ENCODE measurements around the gene PARD3.

Gene PARD3

DNA sequence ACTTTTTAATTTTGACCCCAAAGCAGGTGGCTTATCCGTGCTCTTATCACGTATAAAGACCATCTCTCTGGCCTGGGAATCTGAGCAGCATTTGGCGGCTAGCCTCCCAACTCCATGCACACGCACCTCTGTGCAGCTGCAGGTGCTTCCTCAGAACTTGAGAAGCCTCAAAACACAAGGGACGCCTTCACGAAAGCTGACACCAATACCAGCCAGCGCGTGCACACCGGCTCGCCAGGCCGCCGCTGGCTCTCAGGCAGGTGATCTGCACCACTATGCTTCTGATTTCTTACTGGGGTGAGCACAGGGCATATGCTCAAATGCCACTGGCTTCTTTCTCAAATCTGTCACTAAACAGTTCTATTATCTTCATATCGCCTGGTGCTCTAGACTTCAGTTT lies 145.0 kb downstream of the PARD3 start:
- H3K4me1 ChIP-seq = peaks cover 10% of the 10 kb centered on the region
- no peaks in the 10 kb centered on the region for H3K27me3 ChIP-seq (ENCODE audit: low read depth)
- no peak overlapping the region for H3K4me3 ChIP-seq
- in situ Hi-C loops (cut with MboI; ENCODE audit: low sequenced_read_pairs) = loop anchor here (25.0 kb wide), 1 partner anchor 542 kb away; no protein-coding TSS in a partner anchor
- no peaks in the 10 kb centered on the region for H3K36me3 ChIP-seq (replicated peaks)
- no peaks in the 10 kb centered on the region for H3K9me3 ChIP-seq
- DNase-seq (ENCODE audit: low spot score in 2 of 2) = no peak

DNA sequence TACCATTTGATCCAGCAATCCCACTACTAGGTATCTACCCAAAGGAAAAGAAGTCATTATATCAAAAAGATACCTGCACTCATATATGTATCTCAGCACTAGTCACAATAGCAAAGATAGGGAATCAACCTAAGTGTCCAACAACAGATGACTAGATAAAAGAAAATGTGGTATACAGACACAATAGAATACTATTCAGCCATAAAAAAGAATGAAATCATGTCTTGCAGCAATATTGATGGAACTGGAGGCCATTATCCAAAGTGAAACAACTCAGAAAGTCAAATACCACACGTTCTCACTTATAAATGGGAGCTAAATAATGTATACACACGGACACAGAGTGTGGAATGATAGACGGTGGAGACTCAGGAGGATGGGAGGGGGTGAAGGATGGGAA lies 146.0 kb downstream of the PARD3 start:
- no peak for DNase-seq (ENCODE audit: low spot score in 2 of 2)
- Histone ChIP-seq H3K36me3 (replicated peaks) (no peaks in the 10 kb centered on the region), H3K27me3 (ENCODE audit: low read depth) (no peaks in the 10 kb centered on the region), H3K9me3 (no peaks in the 10 kb centered on the region), H3K4me3 (no peak overlapping the region), H3K4me1 (peaks cover 10% of the 10 kb centered on the region)
- in situ Hi-C loops (cut with MboI; ENCODE audit: low sequenced_read_pairs) = loop anchor here (25.0 kb wide), 1 partner anchor 543 kb away; no protein-coding TSS in a partner anchor

DNA sequence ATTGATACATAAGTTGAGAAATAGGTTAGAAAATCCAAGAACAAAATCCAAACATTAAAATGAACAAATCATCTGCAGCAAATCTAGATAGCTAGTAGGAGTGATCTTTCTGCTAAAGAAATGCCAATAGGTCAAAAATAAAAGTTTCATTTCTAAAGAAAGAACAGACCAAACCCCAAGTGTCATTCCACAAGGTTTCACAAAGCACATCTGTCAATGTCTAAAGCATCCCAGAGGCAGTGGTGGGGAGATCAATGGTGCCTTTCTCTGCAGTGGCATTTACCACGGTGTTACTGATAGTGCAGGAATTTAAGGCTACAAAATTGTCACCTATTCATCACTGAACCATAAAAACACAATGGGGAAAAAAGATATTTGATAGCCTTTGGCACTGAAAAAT lies 147.9 kb downstream of the PARD3 start:
- Histone ChIP-seq H3K27me3 (ENCODE audit: low read depth) (no peaks in the 10 kb centered on the region), H3K36me3 (replicated peaks) (no peaks in the 10 kb centered on the region), H3K9me3 (no peaks in the 10 kb centered on the region), H3K4me1 (peaks cover 10% of the 10 kb centered on the region), H3K4me3 (no peak overlapping the region)
- in situ Hi-C loops (cut with MboI; ENCODE audit: low sequenced_read_pairs) = loop anchor here (25.0 kb wide), 1 partner anchor 545 kb away; no protein-coding TSS in a partner anchor
- DNase-seq (ENCODE audit: low spot score in 2 of 2) = no peak

DNA sequence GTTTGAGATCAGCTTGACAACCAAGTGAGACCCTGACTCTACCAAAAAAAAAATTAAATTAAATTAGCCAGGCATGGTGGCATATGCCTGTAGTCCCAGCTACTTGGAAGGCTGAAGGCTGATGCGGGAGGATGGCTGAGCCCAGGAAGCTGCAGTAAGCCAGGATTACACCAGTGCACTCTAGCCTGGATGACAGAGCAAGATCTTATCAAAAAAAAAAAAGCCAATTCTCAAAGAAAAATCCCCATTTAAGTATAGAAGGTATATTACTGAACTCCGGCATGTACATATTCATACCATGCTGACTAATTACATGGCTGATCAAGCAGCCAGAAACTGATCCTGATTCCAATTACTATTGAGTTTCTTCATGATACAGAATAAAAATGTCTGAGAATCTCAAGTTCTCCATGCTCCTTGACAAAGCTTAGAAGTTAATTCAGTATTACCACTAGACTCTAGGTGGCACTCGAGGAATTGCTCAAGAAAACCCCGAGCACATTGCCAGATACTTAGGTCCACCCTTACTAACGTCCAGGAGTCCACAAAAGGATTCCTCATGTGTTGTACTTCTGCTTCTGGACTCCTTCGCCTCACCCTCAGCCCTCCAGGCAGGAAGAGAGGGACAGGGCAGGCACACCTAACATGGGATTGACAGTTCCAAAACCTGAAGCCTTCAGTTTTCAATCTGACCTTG lies 148.9 kb downstream of the PARD3 start:
- H3K4me1 ChIP-seq = peaks cover 10% of the 10 kb centered on the region
- H3K27me3 ChIP-seq (ENCODE audit: low read depth) = no peaks in the 10 kb centered on the region
- DNase-seq (ENCODE audit: low spot score in 2 of 2) = peak; percentile 58 to 74
- no peaks in the 10 kb centered on the region for H3K36me3 ChIP-seq (replicated peaks)
- H3K9me3 ChIP-seq = no peaks in the 10 kb centered on the region
- in situ Hi-C loops (cut with MboI; ENCODE audit: low sequenced_read_pairs) = loop anchor here (25.0 kb wide), 1 partner anchor 546 kb away; no protein-coding TSS in a partner anchor
- H3K4me3 ChIP-seq = no peak overlapping the region

DNA sequence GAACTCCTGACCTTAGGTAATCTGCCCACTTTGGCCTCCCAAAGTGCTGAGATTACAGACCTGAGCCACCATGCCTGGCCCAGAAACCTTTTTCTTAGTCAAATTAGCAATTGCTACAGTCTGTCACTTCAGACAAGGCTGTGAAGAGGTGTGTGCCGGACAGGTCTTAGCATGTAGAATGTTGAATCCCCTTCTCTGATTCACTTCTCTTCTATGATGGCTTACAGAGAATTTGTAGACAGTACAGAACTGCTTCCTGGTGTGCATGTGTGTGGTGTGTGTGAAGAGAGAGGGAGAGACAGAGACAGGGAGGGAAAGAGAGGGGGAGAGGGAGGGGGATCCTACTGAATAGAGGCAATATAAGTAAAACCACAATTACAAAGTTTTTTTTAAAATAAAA lies 150.4 kb downstream of the PARD3 start:
- Histone ChIP-seq H3K27me3 (ENCODE audit: low read depth) (no peaks in the 10 kb centered on the region), H3K9me3 (no peaks in the 10 kb centered on the region), H3K4me1 (peaks cover 10% of the 10 kb centered on the region), H3K4me3 (no peak overlapping the region), H3K36me3 (replicated peaks) (no peaks in the 10 kb centered on the region)
- in situ Hi-C loops (cut with MboI; ENCODE audit: low sequenced_read_pairs) = loop anchor here (25.0 kb wide), 1 partner anchor 548 kb away; no protein-coding TSS in a partner anchor
- no peak for DNase-seq (ENCODE audit: low spot score in 2 of 2)

DNA sequence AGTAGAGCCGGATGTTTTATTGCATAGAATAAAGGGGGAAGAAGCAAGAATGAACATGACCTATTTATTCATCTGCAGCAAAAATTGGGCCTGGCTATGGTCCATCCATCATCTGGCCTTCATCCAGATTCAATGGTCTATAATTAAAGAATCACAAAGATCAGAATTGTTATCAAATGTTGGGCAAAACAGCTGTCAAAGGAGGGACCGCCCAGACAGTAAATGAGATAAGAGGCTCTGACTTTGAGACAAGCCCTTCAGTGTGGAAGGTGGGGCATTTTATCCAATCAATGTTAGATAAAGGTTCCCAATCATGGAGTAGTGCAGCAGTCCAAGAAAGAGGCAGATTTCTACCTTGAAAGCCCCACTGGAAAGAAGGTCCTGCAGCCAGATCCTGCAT lies 153.5 kb downstream of the PARD3 start:
- H3K27me3 ChIP-seq (ENCODE audit: low read depth) = no peaks in the 10 kb centered on the region
- in situ Hi-C loops (cut with MboI; ENCODE audit: low sequenced_read_pairs) = loop anchor here (25.0 kb wide), 1 partner anchor 551 kb away; no protein-coding TSS in a partner anchor
- DNase-seq (ENCODE audit: low spot score in 2 of 2) = no peak
- H3K4me3 ChIP-seq = no peak overlapping the region
- no peaks in the 10 kb centered on the region for H3K9me3 ChIP-seq
- no peaks in the 10 kb centered on the region for H3K36me3 ChIP-seq (replicated peaks)
- H3K4me1 ChIP-seq = peaks cover 5% of the 10 kb centered on the region

DNA sequence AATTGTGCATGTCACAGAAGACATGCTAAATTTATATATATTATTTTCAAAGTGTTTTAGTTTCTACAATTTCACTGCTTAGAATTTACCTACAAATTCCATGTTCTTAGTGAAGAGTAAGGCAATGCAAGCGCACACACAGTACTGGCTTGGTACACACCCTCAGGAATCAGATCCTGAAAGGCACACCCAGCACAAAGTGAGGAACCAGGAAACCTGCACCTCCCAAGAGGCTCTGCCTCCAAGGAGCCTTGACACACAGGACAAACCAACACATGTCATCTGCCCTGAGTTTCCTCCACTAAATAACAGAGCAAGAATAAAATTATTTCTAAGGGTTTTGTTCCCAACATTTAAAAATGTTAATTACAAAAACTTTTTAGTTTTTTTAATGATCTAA lies 156.2 kb downstream of the PARD3 start:
- in situ Hi-C loops (cut with MboI; ENCODE audit: low sequenced_read_pairs) = loop anchor here (25.0 kb wide), 1 partner anchor 553 kb away; no protein-coding TSS in a partner anchor
- Histone ChIP-seq H3K4me3 (no peak overlapping the region), H3K9me3 (no peaks in the 10 kb centered on the region), H3K27me3 (ENCODE audit: low read depth) (no peaks in the 10 kb centered on the region), H3K36me3 (replicated peaks) (no peaks in the 10 kb centered on the region), H3K4me1 (peaks cover 9% of the 10 kb centered on the region)
- no peak for DNase-seq (ENCODE audit: low spot score in 2 of 2)

DNA sequence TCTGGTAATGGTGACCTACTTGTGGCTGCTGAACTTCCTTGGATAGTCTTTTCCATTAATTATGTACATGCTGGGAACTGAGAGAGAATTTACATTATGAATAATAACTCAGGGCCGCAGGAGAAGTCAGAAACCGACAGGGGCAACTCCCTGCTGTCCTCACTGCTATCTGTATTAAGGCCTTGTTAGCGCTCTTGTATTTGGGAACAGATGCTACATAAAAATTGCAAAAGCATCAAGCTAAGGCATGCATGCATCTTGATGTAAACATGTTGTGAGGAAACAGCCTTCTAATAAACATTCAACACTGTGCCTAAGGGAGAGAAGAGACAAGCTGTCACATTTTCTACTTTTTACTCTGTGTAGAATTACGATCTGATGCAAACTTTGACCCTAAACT lies 158.4 kb downstream of the PARD3 start:
- H3K36me3 ChIP-seq (replicated peaks) = no peaks in the 10 kb centered on the region
- H3K27me3 ChIP-seq (ENCODE audit: low read depth) = no peaks in the 10 kb centered on the region
- no peak overlapping the region for H3K4me3 ChIP-seq
- in situ Hi-C loops (cut with MboI; ENCODE audit: low sequenced_read_pairs) = loop anchor here (25.0 kb wide), 1 partner anchor 556 kb away; no protein-coding TSS in a partner anchor
- peaks cover 24% of the 10 kb centered on the region for H3K4me1 ChIP-seq
- no peak for DNase-seq (ENCODE audit: low spot score in 2 of 2)
- no peaks in the 10 kb centered on the region for H3K9me3 ChIP-seq

DNA sequence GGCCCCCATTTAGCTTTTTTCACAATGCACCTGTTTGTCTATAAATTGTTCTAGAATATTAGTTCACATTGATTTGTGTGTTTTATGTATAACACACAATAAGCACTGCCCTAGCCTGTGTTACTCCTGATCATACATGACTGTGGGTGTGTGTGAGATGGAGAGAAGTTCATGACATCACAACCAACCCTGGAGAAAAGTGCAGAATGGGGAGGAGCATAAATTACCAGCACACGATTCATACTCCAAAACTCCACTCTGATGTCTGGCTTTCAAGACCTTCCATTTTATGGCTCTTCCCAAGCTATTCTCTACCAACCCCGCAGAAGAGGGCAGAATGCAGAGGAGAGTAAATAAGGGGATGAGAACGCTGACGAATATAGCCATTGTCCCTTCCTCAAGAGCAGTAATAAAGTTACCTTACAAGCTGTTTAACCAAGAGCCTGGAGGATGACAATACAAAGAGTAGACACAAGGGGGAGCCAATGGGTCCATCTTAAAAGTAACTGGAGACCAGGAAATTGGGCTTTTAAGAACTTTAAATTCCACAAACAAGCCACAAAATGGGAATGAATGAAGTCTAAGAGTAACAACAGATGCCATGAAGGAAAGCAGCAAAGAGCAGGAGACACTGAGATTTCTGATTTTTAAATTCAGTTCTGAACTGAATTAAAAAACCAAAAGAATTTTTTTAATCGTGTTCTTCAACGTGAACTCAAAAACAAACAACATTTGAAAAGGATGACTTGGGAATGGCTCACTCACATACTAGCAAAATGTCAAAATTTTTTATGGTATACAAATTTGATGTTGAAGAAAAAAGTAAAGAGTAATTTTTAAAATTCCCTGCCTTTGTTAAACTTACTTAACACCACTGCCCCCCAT lies 159.6 kb downstream of the PARD3 start:
- DNase-seq (ENCODE audit: low spot score in 2 of 2) = peak; percentile 79 to 80
- peaks cover 30% of the 10 kb centered on the region for H3K4me1 ChIP-seq
- H3K4me3 ChIP-seq = no peak overlapping the region
- H3K9me3 ChIP-seq = no peaks in the 10 kb centered on the region
- in situ Hi-C loops (cut with MboI; ENCODE audit: low sequenced_read_pairs) = loop anchor here (25.0 kb wide), 1 partner anchor 557 kb away; no protein-coding TSS in a partner anchor
- H3K36me3 ChIP-seq (replicated peaks) = no peaks in the 10 kb centered on the region
- H3K27me3 ChIP-seq (ENCODE audit: low read depth) = no peaks in the 10 kb centered on the region

DNA sequence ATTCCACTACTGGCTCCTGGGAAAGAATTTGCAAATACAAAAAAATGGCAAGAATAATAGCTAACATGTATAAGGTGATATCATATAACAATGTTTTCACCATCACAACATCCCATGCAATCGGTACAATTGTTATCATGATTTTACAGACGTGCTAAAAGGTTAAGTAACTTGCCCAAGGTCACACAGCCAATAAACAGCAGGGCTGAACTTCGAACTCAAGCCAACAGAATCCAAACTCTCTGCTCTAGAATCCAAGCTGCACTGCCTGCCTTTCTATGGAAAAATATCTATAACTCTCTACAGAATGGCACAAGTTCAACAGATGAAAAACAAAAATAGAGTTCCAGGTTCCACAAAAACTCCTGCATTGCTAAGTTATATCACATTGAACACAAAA lies 160.9 kb downstream of the PARD3 start:
- DNase-seq (ENCODE audit: low spot score in 2 of 2) = no peak
- no peaks in the 10 kb centered on the region for H3K9me3 ChIP-seq
- in situ Hi-C loops (cut with MboI; ENCODE audit: low sequenced_read_pairs) = loop anchor here (25.0 kb wide), 1 partner anchor 558 kb away; no protein-coding TSS in a partner anchor
- peaks cover 35% of the 10 kb centered on the region for H3K4me1 ChIP-seq
- H3K4me3 ChIP-seq = no peak overlapping the region
- no peaks in the 10 kb centered on the region for H3K27me3 ChIP-seq (ENCODE audit: low read depth)
- no peaks in the 10 kb centered on the region for H3K36me3 ChIP-seq (replicated peaks)

DNA sequence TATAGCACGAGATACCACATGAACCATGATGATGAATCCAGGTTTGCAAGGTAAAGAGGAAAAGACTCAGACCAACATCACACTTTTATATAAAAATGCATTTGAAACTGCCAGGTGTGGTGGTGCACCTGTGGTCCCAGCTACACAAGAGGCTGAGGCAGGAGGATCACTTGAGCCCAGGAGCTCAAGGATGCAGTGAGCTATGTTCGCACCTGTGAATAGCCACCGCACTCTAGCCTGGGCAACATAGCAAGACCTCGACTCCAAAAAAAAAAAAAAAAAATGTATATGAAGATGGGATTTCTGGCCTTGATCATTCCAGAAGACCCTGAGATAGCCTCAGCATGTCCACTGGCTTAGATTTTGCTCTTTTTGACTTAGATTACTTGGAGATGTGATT lies 161.6 kb downstream of the PARD3 start:
- DNase-seq (ENCODE audit: low spot score in 2 of 2) = no peak
- Histone ChIP-seq H3K27me3 (ENCODE audit: low read depth) (no peaks in the 10 kb centered on the region), H3K4me1 (peaks cover 35% of the 10 kb centered on the region), H3K4me3 (no peak overlapping the region), H3K9me3 (no peaks in the 10 kb centered on the region), H3K36me3 (replicated peaks) (no peaks in the 10 kb centered on the region)
- in situ Hi-C loops (cut with MboI; ENCODE audit: low sequenced_read_pairs) = loop anchor here (25.0 kb wide), 1 partner anchor 559 kb away; no protein-coding TSS in a partner anchor

DNA sequence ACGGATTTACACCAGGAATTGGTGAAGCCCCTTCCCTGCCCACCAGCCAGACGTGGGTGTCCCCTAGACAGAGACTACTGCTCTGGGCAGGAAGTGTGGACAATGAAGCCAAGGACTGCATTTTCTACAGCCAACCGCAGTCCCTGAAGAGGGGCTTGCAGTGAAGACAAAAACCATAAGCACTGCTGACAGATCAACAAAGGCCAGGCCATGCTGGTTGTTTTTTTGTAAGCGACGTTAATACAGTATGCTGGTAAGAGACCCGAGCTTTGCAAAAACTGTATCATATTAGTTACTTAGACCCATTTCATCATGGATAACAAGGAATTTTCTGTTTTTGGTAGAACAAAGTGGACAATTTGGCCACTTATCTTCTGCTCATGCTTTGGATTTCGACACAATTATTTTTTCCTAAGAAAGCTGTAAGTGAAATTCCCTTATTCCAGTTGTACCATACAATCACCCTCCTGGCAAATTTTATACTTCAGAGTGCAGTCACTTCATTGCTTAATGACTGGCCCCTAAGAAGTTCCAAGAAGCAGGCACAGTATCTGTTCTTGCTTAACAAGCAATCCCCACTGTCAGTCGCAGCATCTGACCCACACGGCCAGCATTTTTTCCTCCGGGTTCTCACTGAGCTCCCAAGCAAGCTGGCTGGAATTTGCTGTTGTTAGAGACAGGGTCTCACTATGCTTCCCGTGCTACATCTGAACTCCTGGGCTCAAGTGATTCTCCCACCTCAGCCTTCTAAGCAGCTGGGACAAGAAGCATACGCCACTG lies 163.5 kb downstream of the PARD3 start:
- H3K27me3 ChIP-seq (ENCODE audit: low read depth) = no peaks in the 10 kb centered on the region
- DNase-seq (ENCODE audit: low spot score in 2 of 2) = no peak
- peaks cover 35% of the 10 kb centered on the region for H3K4me1 ChIP-seq
- H3K36me3 ChIP-seq (replicated peaks) = no peaks in the 10 kb centered on the region
- no peak overlapping the region for H3K4me3 ChIP-seq
- H3K9me3 ChIP-seq = no peaks in the 10 kb centered on the region
- in situ Hi-C loops (cut with MboI; ENCODE audit: low sequenced_read_pairs) = loop anchor here (25.0 kb wide), 1 partner anchor 561 kb away; no protein-coding TSS in a partner anchor

DNA sequence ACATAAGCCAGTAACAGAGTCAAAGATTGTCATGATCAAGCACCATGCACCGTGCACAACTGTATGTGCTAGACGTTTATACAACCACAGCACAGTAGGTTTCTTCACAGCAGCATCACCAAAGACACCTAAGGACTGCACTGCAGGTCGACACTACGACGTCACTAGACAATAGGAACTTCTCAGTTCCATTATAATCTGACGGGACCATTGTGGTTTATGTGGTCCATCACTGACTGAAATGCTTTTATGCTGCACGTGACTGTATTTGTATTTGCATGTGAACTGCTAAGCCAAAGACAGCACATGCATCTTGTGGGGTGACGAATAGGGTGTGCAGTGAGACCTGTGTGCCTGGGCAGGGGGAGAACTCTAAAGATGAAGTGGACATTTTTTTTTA lies 164.9 kb downstream of the PARD3 start:
- DNase-seq (ENCODE audit: low spot score in 2 of 2) = peak in 1 of 2 experiments; percentile 47
- Histone ChIP-seq H3K36me3 (replicated peaks) (no peaks in the 10 kb centered on the region), H3K4me3 (no peak overlapping the region), H3K9me3 (no peaks in the 10 kb centered on the region), H3K27me3 (ENCODE audit: low read depth) (no peaks in the 10 kb centered on the region), H3K4me1 (peaks cover 26% of the 10 kb centered on the region)
- in situ Hi-C loops (cut with MboI; ENCODE audit: low sequenced_read_pairs) = loop anchor here (25.0 kb wide), 1 partner anchor 562 kb away; no protein-coding TSS in a partner anchor
